Keratinocyte (primary cell): ENCODE results near the gene HDHD5. TPM values are rescaled to one million over a fixed set of nuclear protein-coding genes. Genes with fewer than 3 reads are reported as not detected.
A peak's percentile ranks its signal among the peaks of the same experiment; 100 is the strongest.

Experiments used
- DNase-seq: peaks from one replicate; pipeline ENCODE4 v3.0.0-alpha.2; 2011; ENCODE audit warnings: low read depth, missing footprints, low spot score
- FAIRE-seq: peaks from 2 replicates; lab custom pipeline; 2011; peaks lifted over from hg19 to GRCh38; lab: Jason Lieb, UNC
- H2AFZ ChIP-seq: 2 replicates; pipeline ENCODE4 v1.6.0; 2012; ENCODE audit warnings: low read length, control low read depth, inconsistent platforms; ENCODE audit not compliant: control insufficient read depth
- H3K27ac ChIP-seq: 2 replicates; pipeline ENCODE4 v1.5.1; 2011; ENCODE audit warnings: low read length; ENCODE audit not compliant: control insufficient read depth, insufficient read depth
- H3K27me3 ChIP-seq: 3 replicates; pipeline ENCODE4 v1.6.0; 2011; ENCODE audit warnings: low read length; ENCODE audit not compliant: control insufficient read depth, insufficient read depth; ENCODE audit errors: extremely low read depth
- H3K36me3 ChIP-seq, 2 experiments: 2 replicates in 1 of 2; 3 replicates in 1 of 2; pipeline ENCODE4 v1.5.1; 2011; ENCODE audit warnings: low read length in 2 of 2, mild to moderate bottlenecking in 1 of 2; ENCODE audit not compliant: control insufficient read depth in 2 of 2, insufficient read depth in 2 of 2; ENCODE audit errors: extremely low read depth in 1 of 2
- H3K4me1 ChIP-seq: 3 replicates; pipeline ENCODE4 v1.5.1; 2011; ENCODE audit warnings: low read length; ENCODE audit not compliant: control insufficient read depth, insufficient read depth; ENCODE audit errors: extremely low read depth
- H3K4me2 ChIP-seq: 3 replicates; pipeline ENCODE4 v1.6.0; 2011; ENCODE audit warnings: low read depth, low read length; ENCODE audit not compliant: control insufficient read depth, insufficient read depth; ENCODE audit errors: extremely low read depth
- H3K4me3 ChIP-seq, 3 experiments: fragments of 200-600 bp in 1 of 3; sonication (generic) in 1 of 3; 2 replicates in 2 of 3; 3 replicates in 1 of 3; pipeline ENCODE4 v1.5.1; 2011 to 2016; ENCODE audit warnings: low read length in 3 of 3, mild to moderate bottlenecking in 3 of 3, control low read depth in 2 of 3, inconsistent platforms in 1 of 3, low read depth in 1 of 3, mixed read lengths in 1 of 3, mixed run types in 1 of 3, moderate library complexity in 1 of 3; ENCODE audit not compliant: control insufficient read depth in 2 of 3, insufficient read depth in 2 of 3; ENCODE audit errors: extremely low read depth in 1 of 3
- H3K79me2 ChIP-seq: 2 replicates; pipeline ENCODE4 v1.6.0; 2012; ENCODE audit warnings: low read length; ENCODE audit not compliant: control insufficient read depth, insufficient read depth
- H3K9ac ChIP-seq: 3 replicates; pipeline ENCODE4 v1.6.0; 2011; ENCODE audit warnings: low read length; ENCODE audit not compliant: control insufficient read depth, insufficient read depth; ENCODE audit errors: extremely low read depth
- H3K9me1 ChIP-seq: 3 replicates; pipeline ENCODE4 v1.6.0; 2011; ENCODE audit warnings: low read length; ENCODE audit not compliant: control insufficient read depth, insufficient read depth; ENCODE audit errors: extremely low read depth
- H3K9me3 ChIP-seq: 2 replicates; pipeline ENCODE4 v1.5.1; 2012; ENCODE audit warnings: low read depth, low read length; ENCODE audit not compliant: control insufficient read depth
- H4K20me1 ChIP-seq: 3 replicates; pipeline ENCODE4 v1.6.0; 2011; ENCODE audit warnings: low read length; ENCODE audit not compliant: control insufficient read depth, insufficient read depth; ENCODE audit errors: extremely low read depth
- EZH2 ChIP-seq: IDR thresholded peaks from one replicate; pipeline ENCODE4 v1.6.1; 2012; ENCODE audit warnings: inconsistent platforms, mild to moderate bottlenecking, low read length, moderate library complexity
- dilution Hi-C: fragments of 300-500 bp; cut with MboI; formaldehyde crosslinking; loops from one replicate; pipeline ENCODE4 v1.7.0; 2020; ENCODE audit warnings: low sequenced_read_pairs; ENCODE audit not compliant: extremely low pct_ligation_motif_present
- polyA plus RNA-seq, 5 experiments: library from polyadenylated mRNA; depleted of rRNA in 3 of 5; stranded (reverse) in 3 of 5; stranded (forward) in 1 of 5; unstranded in 1 of 5; fragments of >200 nt; gene quantifications; 1 replicate in 1 of 5; 2 replicates in 3 of 5; 3 replicates in 1 of 5; pipeline versions ENCODE4 v1.2.1 to v1.2.3, GENCODE V29; 2011 to 2012; ENCODE audit warnings: missing spikeins in 2 of 5, low read depth in 1 of 5, low replicate concordance in 1 of 5
- TF ChIP-seq, protein P1 (sequence below), 3 experiments: IDR thresholded peaks in 1 of 3; conservative IDR thresholded peaks in 1 of 3; optimal IDR thresholded peaks in 1 of 3; 2 replicates in 2 of 3; 3 replicates in 1 of 3; pipeline versions ENCODE3 to v1.5.1; 2011; ENCODE audit warnings: low read length in 3 of 3, mild to moderate bottlenecking in 3 of 3, moderate library complexity in 2 of 3, control low read depth in 1 of 3, inconsistent platforms in 1 of 3; ENCODE audit not compliant: insufficient read depth in 2 of 3; ENCODE audit errors: extremely low read depth in 1 of 3

HDHD5 gene
- polyA plus RNA-seq, 1 donor (not counting 4 experiments of a cell fraction or from before 2014, with no cell fraction given), result 22.6 TPM

- Histone ChIP-seq H3K4me1 (peaks cover 4% of the 10 kb centered on the region), H3K9me3 (no peaks in the 10 kb centered on the region), H2AFZ (peak overlapping the region; percentile 97), H3K4me2 (peak overlapping the region; percentile 87), H3K4me3 (peak overlapping the region; percentile 58 to 82 (median 61)), H4K20me1 (no peaks in the 10 kb centered on the region), H3K36me3 (no peaks in the 10 kb centered on the region), H3K27me3 (no peaks in the 10 kb centered on the region), H3K9me1 (no peaks in the 10 kb centered on the region), H3K9ac (peak overlapping the region; percentile 63), H3K79me2 (no peaks in the 10 kb centered on the region), H3K27ac (no peak overlapping the region)
- dilution Hi-C loops, result no loop called here
- DNase-seq (no peak), FAIRE-seq (no peak)
- TF ChIP-seq EZH2, result no peak
- TF ChIP-seq, protein P1, sequence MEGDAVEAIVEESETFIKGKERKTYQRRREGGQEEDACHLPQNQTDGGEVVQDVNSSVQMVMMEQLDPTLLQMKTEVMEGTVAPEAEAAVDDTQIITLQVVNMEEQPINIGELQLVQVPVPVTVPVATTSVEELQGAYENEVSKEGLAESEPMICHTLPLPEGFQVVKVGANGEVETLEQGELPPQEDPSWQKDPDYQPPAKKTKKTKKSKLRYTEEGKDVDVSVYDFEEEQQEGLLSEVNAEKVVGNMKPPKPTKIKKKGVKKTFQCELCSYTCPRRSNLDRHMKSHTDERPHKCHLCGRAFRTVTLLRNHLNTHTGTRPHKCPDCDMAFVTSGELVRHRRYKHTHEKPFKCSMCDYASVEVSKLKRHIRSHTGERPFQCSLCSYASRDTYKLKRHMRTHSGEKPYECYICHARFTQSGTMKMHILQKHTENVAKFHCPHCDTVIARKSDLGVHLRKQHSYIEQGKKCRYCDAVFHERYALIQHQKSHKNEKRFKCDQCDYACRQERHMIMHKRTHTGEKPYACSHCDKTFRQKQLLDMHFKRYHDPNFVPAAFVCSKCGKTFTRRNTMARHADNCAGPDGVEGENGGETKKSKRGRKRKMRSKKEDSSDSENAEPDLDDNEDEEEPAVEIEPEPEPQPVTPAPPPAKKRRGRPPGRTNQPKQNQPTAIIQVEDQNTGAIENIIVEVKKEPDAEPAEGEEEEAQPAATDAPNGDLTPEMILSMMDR (optimal IDR thresholded peaks at IDR 0.05 in 1 of 3, IDR thresholded peaks at IDR 0.05 in 1 of 3, conservative IDR thresholded peaks at IDR 0.05 in 1 of 3; ENCODE audit: extremely low read depth in 1 of 3, insufficient read depth in 2 of 3, low read length in 3 of 3), result no peak
These were observed 13.2 kb upstream of the HDHD5 start for GRCh38 chr22:17172029-17172833.

- Histone ChIP-seq H3K9me3 (no peaks in the 10 kb centered on the region), H4K20me1 (no peaks in the 10 kb centered on the region), H3K9ac (peak overlapping the region; percentile 63), H3K36me3 (no peaks in the 10 kb centered on the region), H2AFZ (peak overlapping the region; percentile 97), H3K27me3 (no peaks in the 10 kb centered on the region), H3K27ac (no peak overlapping the region), H3K4me2 (peak overlapping the region; percentile 87), H3K9me1 (no peaks in the 10 kb centered on the region), H3K4me3 (peak overlapping the region; percentile 58 to 82 (median 61)), H3K79me2 (no peaks in the 10 kb centered on the region), H3K4me1 (peaks cover 4% of the 10 kb centered on the region)
- dilution Hi-C loops, result no loop called here
- no peak for FAIRE-seq
- no peak for DNase-seq
- TF ChIP-seq EZH2, result no peak
- TF ChIP-seq, protein P1 (optimal IDR thresholded peaks at IDR 0.05 in 1 of 3, IDR thresholded peaks at IDR 0.05 in 1 of 3, conservative IDR thresholded peaks at IDR 0.05 in 1 of 3; ENCODE audit: extremely low read depth in 1 of 3, insufficient read depth in 2 of 3, low read length in 3 of 3), result peak; percentile 47 to 87 (median 81)
These were observed 12.3 kb upstream of the HDHD5 start for GRCh38 chr22:17171153-17172028.
